NCI-H2029 (cell line): ENCODE measurements around the gene COMT.
A peak's percentile ranks its signal among the peaks of the same experiment; 100 is the strongest.

Experiments used
- DNase-seq: peaks from one replicate; lab custom pipeline; 2025; lab: John Stamatoyannopoulos, UW

COMT gene

DNA sequence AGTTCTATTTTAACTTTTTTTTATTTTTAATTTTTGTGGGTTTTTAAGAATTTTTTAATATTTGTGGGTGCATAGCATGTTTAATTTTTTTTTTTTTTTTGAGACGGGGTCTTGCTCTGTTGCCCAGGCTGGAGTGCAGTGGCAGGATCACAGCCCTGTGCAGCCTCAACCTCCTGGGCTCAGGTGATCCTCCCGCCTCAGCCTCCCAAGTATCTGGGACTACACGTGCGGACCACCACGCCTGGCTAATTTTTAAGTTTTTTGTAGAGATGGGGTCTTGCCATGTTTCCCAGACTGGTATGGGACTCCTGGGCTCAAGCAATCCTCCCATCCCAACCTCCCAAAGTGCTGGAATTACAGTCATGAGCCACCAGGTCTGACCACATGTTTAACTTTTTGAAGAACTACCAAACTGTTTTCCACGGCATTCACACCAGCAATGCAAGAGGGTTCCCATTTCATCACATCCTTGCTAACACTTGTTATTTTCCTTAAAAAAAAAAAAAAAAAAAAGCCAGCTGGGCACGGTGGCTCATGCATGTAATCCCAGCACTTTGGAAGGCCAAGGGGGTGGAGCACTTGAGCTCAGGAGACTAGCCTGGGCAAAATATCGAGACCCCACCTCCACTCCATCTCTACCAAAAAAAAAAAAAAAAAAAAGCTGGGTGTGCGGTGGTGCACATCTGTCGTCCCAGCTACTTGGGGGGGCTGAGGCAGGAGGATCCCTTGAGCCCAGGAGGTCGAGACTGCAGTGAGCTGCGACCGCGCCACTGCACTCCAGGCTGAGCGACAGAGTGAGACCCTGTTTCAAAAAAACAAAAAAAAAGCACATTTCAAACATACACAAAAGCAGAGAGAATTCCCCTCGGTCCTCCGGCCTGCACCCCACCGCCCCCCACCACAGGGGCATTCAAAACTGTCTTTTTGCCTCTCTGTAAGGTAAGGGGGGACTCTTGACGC, 16.8 kb downstream of the COMT start:
- DNase-seq, result no peak

GRCh38 chr22:19959043-19959586, 17.5 kb downstream of the COMT start:
- no peak for DNase-seq

DNA sequence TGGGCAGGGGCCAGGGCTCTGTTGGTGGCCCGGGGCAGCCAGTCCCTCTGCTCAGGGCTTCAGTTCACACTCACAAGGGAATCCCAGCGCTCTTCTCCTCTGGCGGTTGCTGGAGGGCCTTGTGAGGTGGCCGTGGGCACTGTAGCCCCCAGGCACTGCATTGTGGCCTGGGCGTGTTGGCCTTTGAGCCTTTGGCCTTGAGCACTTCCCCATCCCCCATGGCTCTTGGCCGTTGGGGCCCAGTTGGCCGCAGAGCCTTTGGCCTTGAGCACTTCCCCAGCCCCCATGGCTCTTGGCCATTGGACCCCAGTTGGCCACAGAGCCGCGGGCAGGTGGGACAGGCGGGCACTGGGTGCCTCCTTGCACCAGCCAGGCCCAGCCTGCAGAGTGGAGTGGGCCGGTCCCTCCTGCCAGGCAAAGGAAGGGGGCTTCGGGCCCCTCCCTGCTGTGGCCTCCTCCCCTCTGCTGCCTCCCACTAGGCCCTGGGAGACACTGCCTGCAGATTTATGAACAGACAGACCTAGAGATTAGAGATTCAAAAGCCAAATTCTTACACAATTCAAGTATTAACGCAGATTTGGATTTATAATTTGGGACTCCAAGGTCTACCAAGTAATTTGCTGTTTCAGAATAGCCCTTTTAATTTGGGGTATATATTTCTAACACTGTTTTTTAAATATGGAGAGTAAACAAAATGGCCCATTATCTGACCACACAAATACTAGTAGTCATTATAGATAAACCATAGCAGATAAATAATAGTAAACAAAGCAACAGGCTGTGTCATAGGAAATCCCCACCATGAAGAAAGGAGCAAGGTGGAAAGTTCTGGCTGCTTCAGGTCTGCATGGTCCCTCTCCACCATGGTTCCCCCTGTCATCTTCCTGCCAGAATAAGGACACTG, 18.3 kb downstream of the COMT start:
- no peak for DNase-seq

GRCh38 chr22:19960491-19961200, 19.1 kb downstream of the COMT start:
- no peak for DNase-seq

DNA sequence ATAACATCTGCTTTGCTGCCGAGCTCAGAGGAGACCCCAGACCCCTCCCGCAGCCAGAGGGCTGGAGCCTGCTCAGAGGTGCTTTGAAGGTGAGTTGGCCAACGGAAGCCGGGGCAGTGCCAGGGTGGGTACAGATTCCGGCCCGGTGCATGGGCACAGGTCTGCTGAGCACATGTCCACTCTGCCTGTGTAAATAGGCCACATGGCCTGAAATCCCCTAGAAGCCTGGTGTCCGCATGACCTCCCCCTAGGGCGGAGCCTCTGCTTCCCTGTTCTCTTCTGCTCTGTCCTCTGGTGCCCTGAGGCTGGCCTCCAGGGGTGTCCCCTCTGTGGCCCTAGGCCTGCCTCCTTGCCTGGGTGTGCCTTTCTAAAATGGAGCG, 19.6 kb downstream of the COMT start:
- DNase-seq, result no peak

DNA sequence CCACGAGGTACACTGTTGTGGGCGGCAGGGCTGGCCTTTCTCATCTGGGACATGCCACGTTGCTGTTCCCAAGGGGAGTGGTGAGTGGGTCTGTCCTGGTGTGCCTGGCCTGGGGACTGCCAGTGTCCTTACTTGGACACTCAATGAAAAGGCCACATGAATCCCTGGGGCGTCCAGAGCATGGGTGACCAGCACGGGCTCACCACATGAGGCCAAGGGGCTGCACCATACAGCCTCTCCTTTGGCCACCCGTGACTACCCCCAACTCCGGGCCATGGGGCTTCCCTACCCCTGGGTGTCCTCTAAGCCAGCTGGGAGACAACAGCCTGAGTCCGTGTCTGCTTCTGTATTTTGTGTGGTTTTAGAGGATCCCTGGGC, 20.3 kb downstream of the COMT start:
- no peak for DNase-seq

DNA sequence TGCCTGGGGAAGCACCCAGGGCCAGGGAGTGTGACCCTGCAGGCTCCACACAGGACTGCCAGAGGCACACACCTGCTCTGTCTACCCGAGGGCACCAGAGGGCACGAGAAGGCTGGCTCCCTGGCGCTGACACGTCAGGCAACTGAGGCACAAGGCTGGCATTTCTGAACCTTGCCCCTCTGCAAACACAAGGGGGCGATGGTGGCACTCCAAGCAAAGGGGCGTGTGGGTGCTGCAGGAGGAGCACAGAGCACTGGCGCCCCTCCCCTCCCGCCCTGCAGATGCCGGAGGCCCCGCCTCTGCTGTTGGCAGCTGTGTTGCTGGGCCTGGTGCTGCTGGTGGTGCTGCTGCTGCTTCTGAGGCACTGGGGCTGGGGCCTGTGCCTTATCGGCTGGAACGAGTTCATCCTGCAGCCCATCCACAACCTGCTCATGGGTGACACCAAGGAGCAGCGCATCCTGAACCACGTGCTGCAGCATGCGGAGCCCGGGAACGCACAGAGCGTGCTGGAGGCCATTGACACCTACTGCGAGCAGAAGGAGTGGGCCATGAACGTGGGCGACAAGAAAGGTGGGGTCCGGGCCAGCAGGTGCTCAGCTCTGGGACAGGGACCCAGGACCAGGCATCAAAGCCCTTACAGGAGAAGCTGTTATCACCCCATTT, 20.8 kb downstream of the COMT start:
- peak; percentile 55 for DNase-seq

GRCh38 chr22:19962909-19963806, 21.6 kb downstream of the COMT start:
- DNase-seq, result peak; percentile 35

- DNase-seq, result no peak
Measured at GRCh38 chr22:19963863-19964642, 22.5 kb downstream of the COMT start.

DNA sequence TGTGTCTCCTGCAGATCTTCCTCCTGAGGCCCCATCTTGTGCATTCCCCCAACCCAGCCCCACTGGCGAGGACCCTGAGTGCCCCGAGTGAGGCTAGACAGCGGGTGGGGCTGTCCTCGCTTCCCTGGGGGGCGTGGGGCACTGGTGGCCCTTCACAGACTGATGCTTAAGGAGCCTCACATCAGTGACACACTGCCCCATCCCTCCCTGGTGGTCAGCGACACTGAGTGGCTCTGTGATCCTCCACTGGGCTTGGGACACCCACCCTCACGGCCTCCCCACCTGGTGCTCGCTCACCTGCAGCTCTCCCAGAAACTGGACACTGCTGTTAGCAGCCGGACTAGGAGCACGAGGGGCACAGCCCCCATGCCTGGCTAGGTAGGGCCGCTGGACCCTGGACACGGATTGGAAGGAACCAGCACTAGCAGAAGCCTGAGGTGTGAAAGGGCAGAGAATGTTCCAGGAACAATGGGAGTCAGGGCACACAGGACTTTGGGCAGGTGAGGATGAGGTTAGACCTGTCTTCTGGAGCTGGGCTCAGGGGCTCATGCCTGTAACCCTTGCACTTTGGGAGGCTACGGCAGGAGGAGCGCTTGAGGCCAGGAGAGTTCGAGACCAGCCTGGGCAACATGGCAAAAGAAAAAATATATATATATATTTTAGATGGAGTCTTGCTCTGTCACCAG, 23.3 kb downstream of the COMT start:
- DNase-seq, result no peak

- no peak for DNase-seq
Measured at GRCh38 chr22:19965771-19966709, 24.5 kb downstream of the COMT start.

GRCh38 chr22:19966908-19967750, 25.6 kb downstream of the COMT start:
- no peak for DNase-seq

DNA sequence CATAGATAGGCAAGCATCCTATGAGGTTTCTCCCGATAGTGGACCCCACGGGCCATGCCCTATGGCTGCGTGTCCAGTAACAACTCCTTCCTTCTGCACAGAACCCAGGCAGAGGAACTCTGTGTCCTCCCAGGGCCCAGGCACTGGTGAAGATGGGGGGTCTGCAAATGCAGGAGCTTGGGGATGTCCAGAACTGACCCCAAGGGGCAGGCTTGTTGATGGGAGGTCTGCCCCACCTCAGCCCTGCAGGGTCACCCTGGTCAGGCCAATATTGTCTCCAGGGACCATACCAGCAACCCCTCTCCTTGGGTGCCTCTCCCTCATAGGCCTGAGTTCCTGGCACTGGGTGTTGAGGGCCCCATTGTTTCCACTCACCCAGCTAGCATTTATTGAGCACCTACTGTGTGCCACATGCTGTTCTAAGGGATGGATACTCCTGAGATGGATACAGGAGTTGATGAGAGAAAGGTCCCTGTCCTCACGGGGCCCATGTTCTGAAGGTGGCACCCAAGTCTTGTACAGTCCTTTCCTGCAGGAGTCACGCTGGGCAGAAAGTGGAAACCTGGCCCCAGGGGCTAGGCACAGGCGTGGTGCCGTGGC, 26.4 kb downstream of the COMT start:
- DNase-seq, result no peak

GRCh38 chr22:19968450-19968891, 26.9 kb downstream of the COMT start:
- no peak for DNase-seq

DNA sequence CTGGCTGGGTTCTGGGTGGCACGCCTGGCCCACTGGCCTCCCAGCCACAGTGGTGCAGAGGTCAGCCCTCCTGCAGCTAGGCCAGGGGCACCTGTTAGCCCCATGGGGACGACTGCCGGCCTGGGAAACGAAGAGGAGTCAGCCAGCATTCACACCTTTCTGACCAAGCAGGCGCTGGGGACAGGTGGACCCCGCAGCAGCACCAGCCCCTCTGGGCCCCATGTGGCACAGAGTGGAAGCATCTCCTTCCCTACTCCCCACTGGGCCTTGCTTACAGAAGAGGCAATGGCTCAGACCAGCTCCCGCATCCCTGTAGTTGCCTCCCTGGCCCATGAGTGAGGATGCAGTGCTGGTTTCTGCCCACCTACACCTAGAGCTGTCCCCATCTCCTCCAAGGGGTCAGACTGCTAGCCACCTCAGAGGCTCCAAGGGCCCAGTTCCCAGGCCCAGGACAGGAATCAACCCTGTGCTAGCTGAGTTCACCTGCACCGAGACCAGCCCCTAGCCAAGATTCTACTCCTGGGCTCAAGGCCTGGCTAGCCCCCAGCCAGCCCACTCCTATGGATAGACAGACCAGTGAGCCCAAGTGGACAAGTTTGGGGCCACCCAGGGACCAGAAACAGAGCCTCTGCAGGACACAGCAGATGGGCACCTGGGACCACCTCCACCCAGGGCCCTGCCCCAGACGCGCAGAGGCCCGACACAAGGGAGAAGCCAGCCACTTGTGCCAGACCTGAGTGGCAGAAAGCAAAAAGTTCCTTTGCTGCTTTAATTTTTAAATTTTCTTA, 27.8 kb downstream of the COMT start:
- DNase-seq, result no peak
